GM10266 (cell line): ENCODE results near the gene FRMPD4.

ENCODE experiments used
- DNase-seq: peaks from one replicate; pipeline ENCODE4 v3.0.0; 2012; ENCODE audit errors: extremely low spot score
- TF ChIP-seq, protein P1 (sequence below): IDR thresholded peaks from 2 replicates; pipeline ENCODE4 v1.5.1; 2012; ENCODE audit warnings: mild to moderate bottlenecking, low read depth; ENCODE audit not compliant: control insufficient read depth, insufficient read depth; ENCODE audit errors: missing control alignments

The FRMPD4 gene

DNA sequence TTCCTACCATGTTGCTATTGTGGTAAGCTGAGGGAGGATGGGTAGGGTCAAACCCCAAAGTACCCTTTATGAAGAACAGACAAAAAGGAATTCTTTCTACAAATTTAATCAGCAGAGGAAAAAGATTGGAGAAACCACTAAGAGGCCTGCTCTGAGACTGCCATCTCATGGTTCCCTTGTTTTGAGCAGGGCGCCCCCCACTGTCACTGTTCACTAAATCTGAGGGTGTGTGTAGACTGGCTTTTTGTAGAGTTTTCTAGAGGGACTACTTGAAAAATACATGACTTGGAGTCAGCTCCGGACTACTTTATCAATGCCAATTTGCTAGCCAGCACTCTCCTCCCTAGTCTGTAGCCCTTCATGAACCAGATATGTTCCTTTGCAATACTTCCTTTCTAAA, 324.8 kb downstream of the FRMPD4 start:
- DNase-seq: no peak

DNA sequence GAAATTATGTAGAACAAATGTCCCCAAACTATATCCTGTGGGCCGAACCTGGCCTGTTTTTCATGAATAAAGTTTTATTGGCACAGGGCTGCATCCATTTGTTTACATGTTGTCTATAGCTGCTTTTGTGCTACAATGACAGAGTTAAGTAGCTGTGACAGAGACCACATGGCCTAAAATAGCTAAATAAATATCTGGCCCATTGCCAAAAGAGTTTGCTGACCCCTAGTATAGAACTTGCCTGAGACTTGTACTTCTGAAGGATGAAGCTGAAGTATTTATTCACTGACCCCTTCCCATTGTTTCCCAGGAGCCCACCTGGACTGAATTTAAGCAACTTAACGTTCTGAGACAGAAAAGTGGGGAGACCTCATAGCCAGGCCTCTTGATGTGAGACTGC, 325.6 kb downstream of the FRMPD4 start:
- no peak for DNase-seq
- TF ChIP-seq, protein P1, sequence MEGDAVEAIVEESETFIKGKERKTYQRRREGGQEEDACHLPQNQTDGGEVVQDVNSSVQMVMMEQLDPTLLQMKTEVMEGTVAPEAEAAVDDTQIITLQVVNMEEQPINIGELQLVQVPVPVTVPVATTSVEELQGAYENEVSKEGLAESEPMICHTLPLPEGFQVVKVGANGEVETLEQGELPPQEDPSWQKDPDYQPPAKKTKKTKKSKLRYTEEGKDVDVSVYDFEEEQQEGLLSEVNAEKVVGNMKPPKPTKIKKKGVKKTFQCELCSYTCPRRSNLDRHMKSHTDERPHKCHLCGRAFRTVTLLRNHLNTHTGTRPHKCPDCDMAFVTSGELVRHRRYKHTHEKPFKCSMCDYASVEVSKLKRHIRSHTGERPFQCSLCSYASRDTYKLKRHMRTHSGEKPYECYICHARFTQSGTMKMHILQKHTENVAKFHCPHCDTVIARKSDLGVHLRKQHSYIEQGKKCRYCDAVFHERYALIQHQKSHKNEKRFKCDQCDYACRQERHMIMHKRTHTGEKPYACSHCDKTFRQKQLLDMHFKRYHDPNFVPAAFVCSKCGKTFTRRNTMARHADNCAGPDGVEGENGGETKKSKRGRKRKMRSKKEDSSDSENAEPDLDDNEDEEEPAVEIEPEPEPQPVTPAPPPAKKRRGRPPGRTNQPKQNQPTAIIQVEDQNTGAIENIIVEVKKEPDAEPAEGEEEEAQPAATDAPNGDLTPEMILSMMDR: no peak

More for the DNA sequence above, 324.8 kb downstream of the FRMPD4 start:
- TF ChIP-seq, protein P1: no peak

DNA sequence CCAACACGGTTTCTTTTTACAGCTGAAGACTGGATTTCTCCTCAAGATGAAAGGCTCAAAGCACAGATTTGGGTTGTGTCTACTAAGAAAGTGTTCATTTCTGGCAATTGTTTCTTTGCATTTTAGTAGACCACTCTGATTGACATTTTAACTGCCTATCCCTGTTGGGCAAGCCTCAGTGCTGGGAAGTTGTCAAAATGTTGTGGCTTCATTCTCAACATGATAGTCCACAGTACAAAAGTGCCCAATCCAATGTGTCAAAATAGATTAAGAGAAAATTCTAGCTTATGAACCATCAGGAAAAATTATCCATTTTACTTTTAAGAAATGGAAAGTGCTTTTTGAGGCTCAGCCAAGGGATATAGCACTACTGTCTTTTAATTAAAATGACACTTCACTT, 329.0 kb downstream of the FRMPD4 start:
- TF ChIP-seq, protein P1: no peak
- no peak for DNase-seq

DNA sequence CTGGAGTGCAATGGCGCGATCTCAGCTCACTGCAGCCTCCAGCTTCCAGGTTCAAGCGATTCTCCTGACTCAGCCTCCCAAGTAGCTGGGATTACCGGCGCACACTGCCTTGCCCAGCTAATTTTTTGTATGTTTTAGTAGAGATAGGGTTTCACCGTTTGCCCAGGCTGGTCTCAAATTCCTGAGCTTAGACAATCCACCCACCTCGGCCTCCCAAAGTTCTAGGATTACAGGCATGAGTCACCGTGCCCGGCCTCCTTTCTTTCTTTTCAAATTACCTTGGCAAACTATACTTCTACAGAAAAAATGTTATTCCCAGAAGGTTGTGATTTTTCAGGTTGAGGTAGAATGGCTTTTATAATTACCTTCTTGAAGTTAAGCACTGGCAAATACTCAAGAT, 331.0 kb downstream of the FRMPD4 start:
- no peak for DNase-seq
- TF ChIP-seq, protein P1: no peak

GRCh38 chrX:12471061-12471460, 332.8 kb downstream of the FRMPD4 start:
- TF ChIP-seq, protein P1: no peak
- DNase-seq: no peak

DNA sequence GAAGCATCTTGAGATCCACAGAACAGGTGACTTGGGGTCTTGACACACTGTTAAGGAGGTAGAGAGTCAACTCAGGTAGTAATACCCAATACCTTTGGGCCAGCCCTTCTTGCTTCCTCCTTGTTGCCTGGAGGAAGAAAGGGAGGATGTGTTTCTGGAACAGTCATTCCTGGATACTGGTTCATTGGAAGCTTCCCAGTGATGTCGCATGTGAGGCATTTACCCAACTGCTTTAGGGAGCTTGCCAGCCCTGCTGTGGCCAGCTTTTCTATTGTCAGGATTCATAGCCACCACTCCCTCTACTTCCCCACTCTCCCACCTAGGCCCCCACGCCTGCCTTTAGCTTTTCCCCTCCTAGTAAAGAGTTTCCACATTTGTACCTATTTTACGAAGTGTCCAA, 342.7 kb downstream of the FRMPD4 start:
- TF ChIP-seq, protein P1: no peak
- no peak for DNase-seq

DNA sequence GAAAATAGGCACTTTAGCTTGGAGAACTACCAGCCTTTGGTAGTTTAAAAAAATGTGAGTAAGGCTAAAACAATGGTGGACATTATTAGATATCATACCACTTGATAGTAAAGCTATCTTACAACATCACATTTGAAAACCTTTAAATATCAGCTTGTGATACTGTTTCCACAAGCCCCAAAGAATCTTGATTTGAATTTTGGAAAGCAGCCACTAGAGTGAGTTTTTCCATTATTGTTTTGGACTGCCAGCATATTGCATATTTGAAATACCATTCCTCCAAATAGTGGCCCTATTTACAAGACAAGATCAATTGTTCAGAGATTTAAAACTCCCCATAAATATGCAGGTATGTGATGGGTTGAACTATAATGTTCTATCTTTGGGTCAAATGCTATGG, 349.9 kb downstream of the FRMPD4 start:
- no peak for DNase-seq
- TF ChIP-seq, protein P1: no peak

DNA sequence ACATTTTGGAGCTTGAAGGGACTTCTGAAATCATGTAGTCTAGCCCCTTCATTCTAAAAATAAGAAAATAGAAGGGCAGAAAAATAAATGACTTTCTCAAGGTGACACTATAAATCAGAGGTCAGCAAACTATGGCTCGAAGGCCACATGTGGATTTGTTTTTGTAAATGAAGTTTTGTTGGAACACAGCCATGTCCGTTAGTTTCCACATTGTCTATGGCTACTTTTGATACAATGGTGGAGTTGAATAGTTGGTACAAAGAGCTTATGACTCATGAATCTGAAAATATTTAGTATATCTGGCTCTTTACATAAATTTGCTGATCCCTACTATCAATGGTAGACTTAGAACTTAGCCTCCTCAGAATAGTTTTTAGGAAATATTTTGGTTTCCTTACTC, 350.5 kb downstream of the FRMPD4 start:
- TF ChIP-seq, protein P1: no peak
- DNase-seq: no peak
